HAP-1 (cell line): Measurements from ENCODE around the gene OR4F29.
"Not testable (repeated sequence)": the region's sequence is repeated elsewhere in the genome, so short reads cannot be mapped to it uniquely, and the experiment has no call there.

ENCODE experiments used
- DNase-seq, 2 experiments: peaks; one replicate each; pipeline ENCODE4 v3.0.0-alpha.2; 2016 to 2020; ENCODE audit warnings: low spot score in 2 of 2
- H3K27me3 ChIP-seq: fragments of 250-450 bp; sonication (Bioruptor Pico); 2 replicates; pipeline ENCODE4 v1.5.1; 2020; ENCODE audit warnings: low read depth, mild to moderate bottlenecking, moderate library complexity
- H3K36me3 ChIP-seq: fragments of 250-450 bp; sonication (Bioruptor Pico); replicated peaks from 2 replicates; pipeline ENCODE4 v1.5.1; 2020; ENCODE audit warnings: mild to moderate bottlenecking
- H3K4me1 ChIP-seq: fragments of 250-450 bp; sonication (Bioruptor Pico); 2 replicates; pipeline ENCODE4 v1.5.1; 2020; ENCODE audit warnings: mild to moderate bottlenecking
- H3K4me3 ChIP-seq: fragments of 250-450 bp; sonication (Bioruptor Pico); 2 replicates; pipeline ENCODE4 v1.5.1; 2020; ENCODE audit warnings: mild to moderate bottlenecking, moderate library complexity
- H3K9me3 ChIP-seq: fragments of 250-450 bp; sonication (Bioruptor Pico); 2 replicates; pipeline ENCODE4 v1.5.1; 2020; ENCODE audit warnings: mild to moderate bottlenecking, moderate library complexity
- in situ Hi-C: fragments of 300-500 bp; cut with MboI; formaldehyde crosslinking; loops from 3 replicates; pipeline ENCODE4 v1.14.3; 2020; ENCODE audit warnings: low sequenced_read_pairs, inconsistent platforms, mixed read lengths

The OR4F29 gene

GRCh38 chr1:451578-451977 lies at the start of gene OR4F29:
OR4F29 (minus strand) TSS chr1:451678; CDS start chr1:451678, 0 bp downstream.
- H3K27me3 ChIP-seq, in situ Hi-C loops, DNase-seq, H3K9me3 ChIP-seq, H3K4me1 ChIP-seq, H3K4me3 ChIP-seq, H3K36me3 ChIP-seq: not testable (repeated sequence)
